Erythroblast (primary cell): ENCODE results near the gene SARM1.

Experiments
- GATA1 ChIP-seq: IDR thresholded peaks from 2 replicates; pipeline ENCODE4 v1.6.1; 2011; ENCODE audit warnings: low read depth, mild to moderate bottlenecking, control low read depth, low read length, moderate library complexity
- POLR2A ChIP-seq: IDR thresholded peaks from 2 replicates; pipeline ENCODE4 v1.6.1; 2011; ENCODE audit warnings: mild to moderate bottlenecking, low read length

GRCh38 chr17:28390563-28390962 lies 19.1 kb downstream of the SARM1 start:
- no peak for TF ChIP-seq POLR2A
- no peak for TF ChIP-seq GATA1
